Calu3 (cell line): Measurements from ENCODE around the gene TEX29. TPM values are rescaled to one million over a fixed set of nuclear protein-coding genes. Genes with fewer than 3 reads are reported as not detected.

Source experiments
- BruUV-seq: library from RNA; stranded (reverse); fragments of 400-500 nt; replicated peaks from 2 replicates; lab custom pipeline; 2021; lab: Mats Ljungman, UMichigan
- CTCF ChIA-PET: fragments of 300-600 bp; sonication (Branson Sonifier 250); formaldehyde crosslinking; loops from one replicate; lab custom pipeline; 2022; ENCODE audit warnings: antibody characterized with exemption; lab: Charles Lee
- DNase-seq: peaks from one replicate; pipeline ENCODE4 v3.0.0; 2022
- H3K27ac Mint-ChIP-seq: one replicate; pipeline ENCODE4 v1.8.0; 2022; ENCODE audit warnings: mixed read lengths; ENCODE audit not compliant: unreplicated experiment
- H3K27me3 Mint-ChIP-seq: one replicate; pipeline ENCODE4 v1.8.0; 2022; ENCODE audit warnings: mixed read lengths; ENCODE audit not compliant: unreplicated experiment
- H3K36me3 Mint-ChIP-seq: one replicate; pipeline ENCODE4 v1.8.0; 2022; ENCODE audit warnings: mild to moderate bottlenecking, moderate library complexity, mixed read lengths; ENCODE audit not compliant: insufficient read depth, unreplicated experiment
- H3K4me1 Mint-ChIP-seq: one replicate; pipeline ENCODE4 v1.8.0; 2022; ENCODE audit warnings: mild to moderate bottlenecking, low read depth, mixed read lengths; ENCODE audit not compliant: unreplicated experiment
- H3K4me3 Mint-ChIP-seq: one replicate; pipeline ENCODE4 v1.8.0; 2022; ENCODE audit warnings: mild to moderate bottlenecking, low read depth, moderate library complexity, mixed read lengths; ENCODE audit not compliant: unreplicated experiment
- H3K9me3 Mint-ChIP-seq: one replicate; pipeline ENCODE4 v1.8.0; 2022; ENCODE audit warnings: low read depth, mixed read lengths; ENCODE audit not compliant: unreplicated experiment
- CTCF ChIP-seq: fragments of 200-600 bp; IDR thresholded peaks from one replicate; pipeline ENCODE4 v1.8.0; 2022; ENCODE audit warnings: antibody characterized with exemption; ENCODE audit not compliant: unreplicated experiment
- intact Hi-C: fragments of 100-400 bp; cut with micrococcal nuclease; formaldehyde crosslinking; loops from one replicate; pipeline ENCODE4 v1.10.0; 2022; ENCODE audit not compliant: unreplicated experiment
- total RNA-seq: library from RNA; stranded (reverse); gene quantifications from 2 replicates; pipeline ENCODE4 v1.2.3, GENCODE V29; 2022

The TEX29 gene
- total RNA-seq, 1 experiment from 2014 or later: not detected

- Mint-ChIP-seq H3K27ac (no peak overlapping the region), H3K36me3 (no peaks in the 10 kb centered on the region), H3K4me3 (no peak overlapping the region), H3K4me1 (no peaks in the 10 kb centered on the region), H3K9me3 (peaks cover 2% of the 10 kb centered on the region), H3K27me3 (no peaks in the 10 kb centered on the region)
- TF ChIP-seq CTCF: no peak
- BruUV-seq: no TSS peak
- intact Hi-C loops: no loop called here
- CTCF ChIA-PET: interaction anchor here (0.6 kb wide), 1 partner anchor 1038 kb away, joined by 3 read pairs; no protein-coding TSS in a partner anchor
- DNase-seq: no peak
Measured at GRCh38 chr13:111315347-111315995, 5.0 kb upstream of the TEX29 start.

GRCh38 chr13:111316161-111316730, 4.2 kb upstream of the TEX29 start:
- no TSS peak for BruUV-seq

GRCh38 chr13:111317042-111317550, 3.3 kb upstream of the TEX29 start:
- no peak for DNase-seq
- Mint-ChIP-seq H3K27ac (no peak overlapping the region), H3K9me3 (peaks cover 2% of the 10 kb centered on the region), H3K4me1 (no peaks in the 10 kb centered on the region), H3K27me3 (no peaks in the 10 kb centered on the region), H3K36me3 (no peaks in the 10 kb centered on the region), H3K4me3 (no peak overlapping the region)
- BruUV-seq: no TSS peak
- TF ChIP-seq CTCF: no peak
- intact Hi-C loops: no loop called here
- CTCF ChIA-PET: no interaction called here

More at GRCh38 chr13:111316161-111316730, 4.2 kb upstream of the TEX29 start:
- Mint-ChIP-seq H3K27ac (no peak overlapping the region), H3K4me1 (no peaks in the 10 kb centered on the region), H3K36me3 (no peaks in the 10 kb centered on the region), H3K4me3 (no peak overlapping the region), H3K27me3 (no peaks in the 10 kb centered on the region), H3K9me3 (peaks cover 2% of the 10 kb centered on the region)
- CTCF ChIA-PET: interaction anchor here (0.6 kb wide), 1 partner anchor 1039 kb away, joined by 3 read pairs; no protein-coding TSS in a partner anchor
- intact Hi-C loops: no loop called here
- TF ChIP-seq CTCF: no peak
- no peak for DNase-seq

- Mint-ChIP-seq H3K27me3 (no peaks in the 10 kb centered on the region), H3K27ac (no peak overlapping the region), H3K36me3 (no peaks in the 10 kb centered on the region), H3K9me3 (peaks cover 2% of the 10 kb centered on the region), H3K4me1 (no peaks in the 10 kb centered on the region), H3K4me3 (no peak overlapping the region)
- BruUV-seq: no TSS peak
- CTCF ChIA-PET: no interaction called here
- intact Hi-C loops: no loop called here
- no peak for TF ChIP-seq CTCF
- no peak for DNase-seq
Measured at GRCh38 chr13:111317571-111318345, 2.7 kb upstream of the TEX29 start.
